ENCODE data around the gene ETFB. TPM values are rescaled to one million over a fixed set of nuclear protein-coding genes. Genes with fewer than 3 reads are reported as not detected.

Gene ETFB
- total RNA-seq, 4 donors from 2014 or later = 125 to 305 (median 154) TPM

- H3K9me3 ChIP-seq = no peaks in the 10 kb centered on the region
- no peaks in the 10 kb centered on the region for H3K36me3 ChIP-seq
- peak in 1 of 3 donors; percentile 26 for DNase-seq
- H3K4me3 ChIP-seq = no peak overlapping the region
- H3K27me3 ChIP-seq = no peaks in the 10 kb centered on the region
- no peaks in the 10 kb centered on the region for H3K4me1 ChIP-seq
- H3K27ac ChIP-seq = no peak overlapping the region
- no peak for TF ChIP-seq CTCF (IDR thresholded peaks at IDR 0.05)
- TF ChIP-seq POLR2A (IDR thresholded peaks at IDR 0.05) = no peak
Measured at GRCh38 chr19:51318687-51319648, 47.2 kb downstream of the ETFB start.

GRCh38 chr19:51317968-51318367 is 48.2 kb downstream of the ETFB start:
- Histone ChIP-seq H3K27me3 (no peaks in the 10 kb centered on the region), H3K36me3 (no peaks in the 10 kb centered on the region), H3K9me3 (no peaks in the 10 kb centered on the region), H3K4me3 (no peak overlapping the region), H3K27ac (no peak overlapping the region), H3K4me1 (no peaks in the 10 kb centered on the region)
- no peak for TF ChIP-seq CTCF (IDR thresholded peaks at IDR 0.05)
- no peak for TF ChIP-seq POLR2A (IDR thresholded peaks at IDR 0.05)
- DNase-seq = peak in 1 of 3 donors; percentile 8

- Histone ChIP-seq H3K9me3 (no peaks in the 10 kb centered on the region), H3K4me3 (no peak overlapping the region)
- DNase-seq = peak in 1 of 3 donors; percentile 24
Measured at GRCh38 chr19:51317376-51317775, 48.8 kb downstream of the ETFB start.

GRCh38 chr19:51316688-51317087 is 49.5 kb downstream of the ETFB start:
- Histone ChIP-seq H3K27ac (no peak overlapping the region), H3K27me3 (no peaks in the 10 kb centered on the region), H3K36me3 (no peaks in the 10 kb centered on the region), H3K4me3 (no peak overlapping the region), H3K4me1 (no peaks in the 10 kb centered on the region), H3K9me3 (no peaks in the 10 kb centered on the region)
- no peak for TF ChIP-seq POLR2A (IDR thresholded peaks at IDR 0.05)
- DNase-seq = no peak

More at GRCh38 chr19:51317376-51317775, 48.8 kb downstream of the ETFB start:
- Histone ChIP-seq H3K36me3 (no peaks in the 10 kb centered on the region), H3K27ac (no peak overlapping the region), H3K27me3 (no peaks in the 10 kb centered on the region), H3K4me1 (no peaks in the 10 kb centered on the region)
- TF ChIP-seq POLR2A (IDR thresholded peaks at IDR 0.05) (no peak), CTCF (IDR thresholded peaks at IDR 0.05) (no peak)

- no peaks in the 10 kb centered on the region for H3K4me1 ChIP-seq
- H3K9me3 ChIP-seq = peaks cover 0 to 2% (median under 1%) of the 10 kb centered on the region in 4 donors
- DNase-seq = no peak
- H3K27me3 ChIP-seq = no peaks in the 10 kb centered on the region
- no peaks in the 10 kb centered on the region for H3K36me3 ChIP-seq
- H3K27ac ChIP-seq = no peak within 1 kb of the TSS
- TF ChIP-seq CTCF (IDR thresholded peaks at IDR 0.05) (no peak), POLR2A (IDR thresholded peaks at IDR 0.05) (no peak)
- H3K4me3 ChIP-seq = no peak within 1 kb of the TSS
Measured at GRCh38 chr19:51311351-51312257, 54.6 kb downstream of the ETFB start, which contains the start of gene IGLON5. IGLON5 (plus strand) TSS chr19:51311644; CDS start chr19:51311848, 204 bp downstream.
